Measurements from ENCODE around the gene KIF12.

The KIF12 gene

DNA sequence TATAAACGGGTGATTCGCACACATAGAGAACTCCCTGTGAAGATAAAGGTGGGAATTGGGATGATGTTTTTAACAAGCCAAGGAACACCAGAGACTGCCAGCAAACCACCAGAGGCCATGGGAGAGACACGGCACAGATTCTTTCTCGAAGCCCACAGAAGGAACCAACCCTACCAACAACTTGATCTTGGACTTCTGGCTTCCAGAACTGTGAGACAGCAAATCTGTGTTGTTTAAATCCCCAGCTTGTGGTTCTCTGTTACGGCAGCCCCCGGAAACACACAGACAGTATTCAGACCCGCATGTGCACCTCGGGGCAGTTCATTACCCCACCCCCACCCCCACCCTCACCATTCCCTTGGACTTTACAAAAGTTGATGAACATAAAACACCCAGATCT lies 33.8 kb downstream of the KIF12 start:
- DNase-seq (ENCODE audit: low spot score), result no peak

DNA sequence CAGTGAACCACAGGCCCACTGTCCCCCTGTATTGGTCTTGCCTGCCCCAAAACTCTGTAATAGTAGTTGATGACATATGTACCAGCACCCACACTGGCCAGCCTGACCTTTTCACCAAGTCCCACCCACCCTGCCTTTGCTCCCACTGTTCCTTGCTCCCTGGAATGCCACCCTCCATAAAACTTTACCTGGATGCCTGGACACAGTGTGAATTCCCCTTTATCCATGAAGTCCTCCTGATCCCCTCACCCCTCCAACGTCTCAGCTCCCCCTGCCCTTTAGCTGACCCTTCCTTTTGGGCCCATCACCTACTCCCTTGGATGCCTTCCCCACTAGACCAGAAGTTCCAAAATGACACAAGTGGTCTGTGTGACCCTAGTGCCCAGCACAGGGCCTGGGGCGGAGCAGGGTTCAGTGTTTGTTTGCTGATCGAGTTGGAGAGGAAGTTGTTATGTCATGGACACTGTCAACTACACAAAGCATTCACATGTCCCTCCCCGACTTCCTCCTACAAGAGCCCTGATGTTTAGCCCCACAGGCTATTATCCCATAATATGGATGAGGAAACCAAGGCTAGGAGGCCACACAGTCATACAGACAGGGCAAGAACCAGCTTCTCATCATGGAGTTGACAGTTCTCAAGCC lies 37.1 kb downstream of the KIF12 start:
- no peak for DNase-seq (ENCODE audit: low spot score)

DNA sequence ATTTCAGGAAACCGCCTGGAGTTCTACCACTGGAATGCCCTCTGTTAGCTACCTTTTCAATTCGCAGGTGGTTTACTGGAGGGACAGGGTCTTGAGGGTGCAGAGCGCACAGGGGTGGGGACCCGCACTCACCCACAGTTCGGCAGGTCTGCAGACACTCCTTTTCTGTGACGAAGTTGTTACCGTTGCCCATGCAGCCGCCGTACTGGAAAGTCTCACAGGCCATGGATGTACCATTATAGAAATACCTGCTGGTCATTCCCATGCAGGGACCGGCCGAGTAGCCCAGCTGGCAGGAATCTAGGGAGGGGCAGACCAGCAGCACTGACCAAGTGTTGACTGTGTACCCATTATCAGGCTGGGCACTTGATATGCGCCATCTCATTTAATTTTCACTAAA lies 37.8 kb downstream of the KIF12 start:
- DNase-seq (ENCODE audit: low spot score), result no peak

DNA sequence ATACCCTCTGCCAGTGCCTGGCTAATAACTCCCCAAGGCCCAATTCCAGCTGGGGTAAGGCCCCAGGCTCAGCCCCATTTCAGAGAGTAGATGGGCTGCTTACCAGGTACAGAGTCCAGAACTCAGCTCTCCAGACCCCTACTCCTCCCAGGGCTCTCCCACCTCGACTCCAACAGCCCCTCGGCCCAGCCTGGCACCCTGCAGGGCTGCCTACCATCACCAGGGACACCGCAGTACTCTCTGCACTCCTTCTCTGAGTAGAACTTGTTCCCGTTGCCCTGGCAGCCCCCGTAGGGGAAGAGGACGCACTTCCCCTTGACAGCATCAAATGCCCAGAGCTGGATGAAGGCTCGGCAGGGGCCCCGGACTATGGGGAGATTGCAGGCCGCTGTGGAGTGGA lies 38.4 kb downstream of the KIF12 start:
- no peak for DNase-seq (ENCODE audit: low spot score)

DNA sequence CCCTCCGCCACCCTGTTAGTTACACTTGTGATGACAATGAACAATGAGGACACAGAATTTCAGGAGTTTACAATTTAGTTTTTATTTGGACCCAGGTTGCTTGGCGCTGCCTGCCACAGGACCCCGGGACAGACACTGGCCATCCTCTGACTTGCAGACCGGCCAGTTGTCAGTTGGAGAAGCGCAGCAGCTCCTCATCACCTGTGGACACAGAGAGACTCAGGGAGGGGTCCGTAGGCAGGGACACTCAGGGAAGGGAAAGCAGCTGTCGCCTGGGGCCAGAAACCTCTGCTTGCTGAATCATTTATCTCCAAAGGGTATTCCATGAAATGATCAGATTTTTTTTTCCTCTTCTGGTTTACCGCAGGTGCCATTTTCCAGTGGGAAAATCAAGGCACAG lies 39.0 kb downstream of the KIF12 start:
- DNase-seq (ENCODE audit: low spot score), result no peak

DNA sequence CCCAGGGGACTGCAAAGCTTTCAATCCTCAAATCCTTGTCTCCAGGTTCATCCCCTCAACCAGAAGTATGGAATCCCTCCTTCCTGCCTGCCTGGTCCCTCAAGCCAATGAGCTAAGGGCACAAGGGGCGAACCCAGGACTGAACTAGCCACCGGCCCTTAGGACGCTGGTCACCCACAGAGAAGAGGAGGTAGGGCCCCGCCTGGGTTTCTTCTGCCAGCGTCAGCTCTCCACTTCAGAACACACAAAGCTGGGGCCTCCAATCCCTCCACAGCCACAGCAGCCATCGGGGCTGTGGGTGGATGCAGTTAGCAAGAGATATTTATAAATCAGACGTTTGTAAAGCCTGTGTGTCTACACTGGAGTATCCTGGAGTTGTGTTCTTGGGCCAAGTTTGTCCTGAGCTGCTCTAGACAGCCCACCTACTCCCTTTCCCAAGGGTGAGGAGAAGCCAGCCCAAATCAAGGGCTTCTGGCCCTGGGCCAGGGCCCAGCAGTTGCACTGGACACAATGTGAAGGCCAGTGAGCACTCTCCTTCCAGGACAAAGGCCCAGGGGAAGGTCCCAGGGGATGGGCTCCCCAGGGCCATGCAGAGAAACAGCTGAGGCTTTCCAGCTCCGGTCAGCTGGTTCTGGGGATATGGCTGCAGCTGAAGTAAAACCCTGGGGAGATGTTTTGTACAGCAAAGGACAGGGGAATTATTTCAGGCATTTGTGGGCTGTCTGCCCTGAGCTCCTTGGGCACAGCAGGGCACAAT lies 39.9 kb downstream of the KIF12 start:
- DNase-seq (ENCODE audit: low spot score), result no peak

DNA sequence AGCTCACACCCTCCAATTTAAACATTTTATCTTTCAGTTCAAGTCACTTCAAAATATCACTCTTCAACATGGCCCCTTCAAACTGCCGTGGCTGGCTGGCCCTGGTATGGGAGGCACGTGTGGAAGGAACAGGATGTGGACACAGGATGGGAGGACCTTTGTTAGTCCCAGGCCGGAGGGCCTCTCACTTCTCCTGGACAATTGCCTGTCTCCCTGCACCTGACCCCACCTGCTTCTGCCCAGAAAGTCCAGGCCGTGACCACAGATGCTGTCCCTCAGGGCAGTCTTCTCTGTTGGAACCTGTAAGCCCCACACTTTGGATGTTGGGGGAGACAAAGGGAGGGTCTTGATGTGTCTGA lies 40.4 kb downstream of the KIF12 start:
- DNase-seq (ENCODE audit: low spot score), result no peak

DNA sequence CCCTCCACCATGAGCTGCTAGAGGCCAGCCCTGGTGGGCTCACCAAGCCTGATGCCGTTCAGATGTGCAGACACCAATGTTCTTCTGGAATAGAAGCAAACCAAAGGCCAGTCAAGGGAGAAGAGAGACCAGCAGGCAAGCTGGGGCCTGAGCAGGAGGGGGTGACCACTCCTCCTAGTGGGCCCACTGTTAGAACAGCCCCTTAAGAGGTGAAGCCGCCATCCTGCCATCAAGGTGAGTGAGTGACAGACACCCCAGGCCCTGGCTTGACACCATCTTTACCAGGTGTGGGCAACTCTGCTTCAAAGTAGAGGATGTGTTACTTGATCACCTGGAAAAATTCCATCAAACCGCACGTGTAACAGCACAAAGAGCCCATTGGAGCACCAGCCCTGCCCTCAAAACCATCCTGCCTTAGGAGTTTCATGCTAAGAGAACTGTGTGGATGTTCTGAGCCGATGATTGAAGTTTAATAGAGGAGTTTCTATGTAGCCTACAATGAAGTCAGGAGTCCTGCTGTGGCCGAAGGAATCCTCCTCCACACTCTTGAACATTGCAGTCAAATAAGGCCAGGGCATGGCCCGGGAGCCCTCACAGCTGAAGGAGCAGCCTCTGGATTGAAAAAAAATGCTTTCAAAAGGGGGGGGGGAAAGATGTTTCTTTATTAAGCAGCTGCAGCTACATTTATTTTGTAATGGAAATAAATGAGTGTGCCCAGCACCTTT lies 41.8 kb downstream of the KIF12 start:
- no peak for DNase-seq (ENCODE audit: low spot score)

DNA sequence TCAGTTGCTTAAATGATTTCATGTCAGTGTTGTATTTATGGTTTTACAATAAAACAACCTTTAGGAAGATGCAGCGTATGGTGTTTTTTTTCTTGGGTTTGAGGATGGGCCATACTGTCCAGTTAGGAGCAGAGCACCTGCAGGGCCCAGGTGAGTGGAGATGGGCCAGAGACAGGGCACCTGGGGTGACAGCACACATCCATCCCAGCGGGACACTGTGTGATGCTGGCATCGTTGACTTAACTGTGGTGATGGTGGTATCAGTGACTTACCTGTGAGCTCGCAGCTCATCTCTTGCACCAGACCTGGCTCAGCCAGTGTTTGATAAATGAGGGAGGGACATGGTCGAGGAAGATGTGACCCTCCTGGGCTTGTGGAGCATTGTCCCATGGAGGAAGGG lies 42.6 kb downstream of the KIF12 start:
- DNase-seq (ENCODE audit: low spot score), result no peak

DNA sequence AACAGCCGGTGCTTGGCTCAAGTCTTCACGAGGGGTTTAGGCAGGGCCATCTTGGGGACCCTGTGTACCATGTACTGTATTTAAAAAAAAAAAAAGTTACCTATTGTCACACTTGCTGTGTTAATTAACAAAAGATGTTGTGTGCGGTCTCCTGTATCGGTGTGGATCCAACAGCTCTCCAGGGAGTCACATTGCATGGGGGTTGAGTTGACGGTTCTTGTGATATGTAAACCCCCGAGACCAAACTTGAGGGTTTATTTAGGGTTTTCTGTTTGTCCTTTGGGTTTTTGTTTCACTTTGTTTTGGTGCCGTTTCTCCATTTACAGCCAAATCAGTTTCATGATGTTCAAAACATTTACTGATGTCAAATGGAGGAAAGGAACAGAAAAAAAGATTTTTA lies 43.2 kb downstream of the KIF12 start:
- DNase-seq (ENCODE audit: low spot score), result no peak

DNA sequence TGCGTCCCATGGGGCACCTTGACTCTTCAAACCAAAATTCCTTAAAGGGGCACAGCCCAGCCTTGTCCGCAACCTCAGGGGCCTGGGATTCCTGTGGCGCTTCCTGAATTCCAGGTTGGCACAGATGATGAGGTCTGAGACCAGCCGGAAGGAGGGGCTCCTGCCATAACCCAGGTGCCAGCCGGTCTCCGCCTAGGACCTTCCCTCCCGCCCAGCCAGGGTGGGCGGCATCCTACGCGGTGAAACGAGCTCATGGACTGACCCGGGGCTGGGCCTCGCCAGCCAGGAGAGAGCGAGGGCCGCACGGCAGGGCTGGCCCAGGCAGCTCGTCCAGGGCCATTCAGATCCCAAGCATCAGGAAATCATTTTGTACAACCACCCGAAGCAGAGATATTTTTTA lies 44.0 kb downstream of the KIF12 start:
- DNase-seq (ENCODE audit: low spot score), result no peak

DNA sequence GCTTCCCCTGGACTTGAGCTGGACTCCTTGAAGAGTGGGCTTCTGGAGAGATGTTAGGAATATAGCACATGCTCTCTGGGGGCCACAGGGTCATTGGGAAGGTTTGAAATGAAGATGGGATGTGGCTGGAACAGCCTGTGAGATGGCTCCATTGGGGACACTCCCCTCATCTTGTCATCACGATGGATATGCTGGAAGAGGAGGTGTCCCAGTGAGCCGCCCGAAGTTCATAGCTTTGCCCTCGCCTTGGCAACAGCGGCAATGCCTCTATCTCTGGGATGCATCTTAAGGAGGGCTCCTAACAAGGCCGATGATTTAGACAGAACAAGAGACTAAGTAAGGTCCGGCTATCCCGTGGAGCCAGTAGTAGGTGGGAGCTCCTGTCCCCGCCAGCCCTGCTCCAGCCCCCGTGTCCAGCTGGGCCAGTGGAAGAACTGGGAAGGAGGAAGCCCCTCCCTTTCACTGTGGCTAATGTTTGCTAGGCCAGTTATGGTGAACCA lies 44.9 kb downstream of the KIF12 start:
- DNase-seq (ENCODE audit: low spot score), result no peak

DNA sequence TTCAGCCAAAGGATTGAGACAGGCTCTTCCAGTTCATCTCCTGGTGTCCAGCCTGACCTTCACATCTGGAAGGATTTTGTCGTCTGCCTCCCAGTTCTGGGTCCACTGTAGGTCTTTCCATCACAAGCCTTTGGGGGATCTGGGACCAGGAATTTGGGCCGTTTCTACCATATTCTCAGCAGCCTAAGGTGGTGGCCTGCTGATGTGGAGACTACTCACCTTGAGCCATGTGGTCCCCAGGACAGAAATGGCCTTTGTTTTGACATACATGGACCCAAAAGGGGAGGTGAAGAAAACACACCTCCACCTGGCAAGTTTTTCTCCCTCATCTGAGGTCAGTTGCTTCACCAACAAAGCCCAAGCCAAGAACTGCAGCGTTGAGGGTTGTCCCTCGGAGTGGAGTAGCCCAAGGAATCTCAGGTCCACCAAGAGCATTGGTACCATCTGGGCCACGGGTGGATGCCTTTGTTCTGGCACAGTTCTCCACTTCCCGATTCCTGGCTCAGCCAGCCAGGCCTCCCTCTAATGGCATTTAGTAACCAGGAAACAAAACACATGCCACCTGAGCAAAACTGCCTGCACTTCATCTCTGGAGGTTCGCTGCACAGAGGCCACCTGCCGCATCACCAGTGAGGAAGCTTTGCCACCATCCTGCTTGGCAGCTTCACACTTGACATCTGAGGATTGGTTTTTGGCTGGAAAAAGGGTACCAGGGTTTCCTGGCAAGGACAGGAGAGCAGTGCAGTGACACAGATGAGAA lies 45.7 kb downstream of the KIF12 start:
- DNase-seq (ENCODE audit: low spot score), result no peak

DNA sequence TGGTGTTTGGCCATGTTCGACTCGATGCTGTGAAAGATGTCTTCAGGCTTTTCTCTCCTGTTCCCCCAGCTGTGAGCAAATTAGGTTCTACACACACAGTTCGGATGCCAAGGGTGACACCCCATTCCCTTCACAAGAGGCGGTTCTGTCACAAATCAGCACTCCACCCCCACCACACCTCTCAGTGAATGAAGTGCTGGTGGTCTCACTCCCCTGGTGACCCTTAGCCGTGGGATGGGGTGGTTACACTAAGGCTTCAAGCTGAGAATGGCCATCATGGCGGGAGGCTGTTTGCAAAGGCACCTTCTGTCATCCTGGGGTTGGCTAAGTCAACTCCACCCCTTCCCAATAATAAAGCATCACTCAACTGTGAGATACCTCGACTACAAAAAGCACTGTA lies 47.4 kb downstream of the KIF12 start:
- no peak for DNase-seq (ENCODE audit: low spot score)

DNA sequence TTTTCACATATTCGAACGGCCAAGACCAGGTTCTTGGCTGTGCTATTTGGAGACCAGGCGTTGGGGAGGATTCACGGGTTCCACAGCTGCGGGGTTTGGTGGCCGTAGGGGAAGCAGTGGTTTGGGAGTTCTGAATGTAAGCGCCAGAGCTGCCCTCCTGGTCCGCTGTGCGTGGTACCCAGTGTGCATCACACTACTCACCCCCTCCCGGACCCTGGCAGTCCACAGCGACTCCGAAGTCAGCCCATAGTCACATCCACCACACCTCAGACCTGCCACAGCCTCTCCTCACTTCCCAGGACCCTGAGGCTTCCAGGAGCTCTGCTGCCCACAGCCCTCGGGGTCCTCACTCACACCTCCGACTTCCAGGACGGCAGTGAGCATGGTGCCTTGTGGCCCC lies 47.8 kb downstream of the KIF12 start:
- no peak for DNase-seq (ENCODE audit: low spot score)

DNA sequence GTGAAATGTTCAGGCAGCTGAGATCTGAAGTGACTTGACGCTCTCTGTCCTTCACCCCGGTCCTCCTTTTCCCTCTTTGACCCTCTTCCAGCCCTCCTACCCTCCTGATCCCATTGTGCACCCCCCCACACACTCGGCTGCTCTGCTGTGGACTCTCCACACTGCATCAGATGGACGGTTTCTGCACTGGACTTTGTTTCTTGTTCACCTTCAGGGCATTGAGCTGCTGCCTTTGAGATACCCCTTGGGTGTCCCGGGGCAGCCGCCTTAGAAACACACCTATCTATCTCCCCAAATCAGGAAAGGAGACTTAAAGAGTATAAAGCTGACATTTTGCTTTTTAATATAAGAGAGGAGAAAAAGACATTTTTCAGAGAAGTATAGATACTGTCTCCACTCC lies 48.4 kb downstream of the KIF12 start:
- DNase-seq (ENCODE audit: low spot score), result no peak

DNA sequence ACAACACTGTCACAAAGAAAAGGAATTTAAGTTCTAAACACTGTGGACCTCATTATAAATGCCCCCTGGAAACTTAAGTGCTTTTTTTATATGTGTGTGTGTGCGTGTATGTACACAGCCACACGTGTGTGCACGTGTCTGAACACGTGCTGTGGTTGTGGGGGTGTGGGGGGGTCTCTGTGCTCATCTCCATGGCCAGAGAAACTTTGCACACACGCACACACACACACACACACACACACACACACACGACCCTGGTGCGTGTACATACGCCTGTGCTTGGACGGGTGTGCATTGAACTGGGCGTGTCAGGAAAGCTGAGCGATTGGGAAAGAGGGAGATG lies 48.9 kb downstream of the KIF12 start:
- no peak for DNase-seq (ENCODE audit: low spot score)

DNA sequence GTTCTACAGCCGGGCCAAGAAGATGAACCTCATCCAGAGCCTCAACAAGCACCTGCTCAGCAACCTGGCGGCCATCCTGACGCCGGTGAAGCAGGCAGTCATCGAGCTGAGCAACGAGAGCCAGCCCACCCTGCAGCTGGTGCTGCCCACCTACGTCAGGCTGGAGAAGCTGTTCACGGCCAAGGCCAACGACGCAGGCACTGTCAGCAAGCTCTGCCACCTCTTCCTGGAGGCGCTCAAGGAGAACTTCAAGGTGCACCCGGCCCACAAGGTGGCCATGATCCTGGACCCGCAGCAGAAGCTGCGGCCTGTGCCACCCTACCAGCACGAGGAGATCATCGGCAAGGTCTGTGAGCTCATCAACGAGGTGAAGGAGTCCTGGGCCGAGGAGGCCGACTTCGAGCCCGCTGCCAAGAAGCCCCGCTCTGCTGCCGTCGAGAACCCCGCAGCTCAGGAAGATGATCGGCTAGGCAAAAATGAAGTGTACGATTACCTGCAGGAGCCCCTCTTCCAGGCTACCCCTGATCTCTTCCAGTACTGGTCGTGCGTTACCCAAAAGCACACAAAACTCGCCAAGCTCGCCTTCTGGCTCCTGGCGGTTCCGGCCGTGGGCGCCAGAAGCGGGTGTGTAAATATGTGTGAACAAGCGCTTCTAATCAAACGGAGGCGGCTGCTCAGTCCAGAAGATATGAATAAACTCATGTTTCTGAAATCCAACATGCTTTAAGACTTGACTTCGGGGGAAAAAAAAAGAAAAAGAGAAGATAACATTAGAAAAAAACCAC lies 49.5 kb downstream of the KIF12 start:
- no peak for DNase-seq (ENCODE audit: low spot score)

DNA sequence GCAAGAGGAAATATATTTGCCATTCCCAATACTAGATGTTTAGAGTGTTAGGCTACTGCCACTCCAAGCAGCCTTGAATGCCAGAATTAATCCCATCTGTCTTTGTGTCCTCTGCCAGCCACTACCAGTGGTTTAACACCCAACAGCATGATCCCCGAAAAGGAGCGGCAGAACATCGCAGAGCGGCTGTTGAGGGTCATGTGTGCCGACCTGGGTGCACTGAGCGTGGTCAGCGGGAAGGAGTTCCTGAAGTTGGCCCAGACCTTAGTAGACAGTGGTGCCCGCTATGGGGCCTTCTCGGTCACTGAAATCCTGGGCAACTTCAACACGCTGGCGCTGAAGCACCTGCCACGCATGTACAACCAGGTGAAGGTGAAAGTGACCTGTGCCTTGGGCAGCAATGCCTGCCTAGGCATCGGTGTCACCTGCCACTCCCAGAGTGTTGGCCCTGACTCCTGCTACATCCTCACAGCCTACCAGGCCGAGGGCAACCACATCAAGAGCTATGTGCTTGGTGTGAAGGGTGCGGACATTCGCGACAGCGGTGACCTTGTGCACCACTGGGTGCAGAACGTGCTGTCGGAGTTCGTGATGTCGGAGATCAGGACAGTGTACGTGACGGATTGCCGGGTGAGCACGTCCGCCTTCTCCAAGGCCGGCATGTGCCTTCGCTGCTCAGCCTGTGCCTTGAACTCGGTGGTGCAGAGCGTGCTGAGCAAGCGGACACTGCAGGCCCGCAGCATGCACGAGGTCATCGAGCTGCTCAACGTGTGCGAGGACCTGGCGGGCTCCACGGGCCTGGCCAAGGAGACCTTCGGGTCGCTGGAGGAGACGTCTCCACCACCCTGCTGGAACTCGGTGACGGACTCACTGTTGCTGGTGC lies 50.3 kb downstream of the KIF12 start:
- no peak for DNase-seq (ENCODE audit: low spot score)

DNA sequence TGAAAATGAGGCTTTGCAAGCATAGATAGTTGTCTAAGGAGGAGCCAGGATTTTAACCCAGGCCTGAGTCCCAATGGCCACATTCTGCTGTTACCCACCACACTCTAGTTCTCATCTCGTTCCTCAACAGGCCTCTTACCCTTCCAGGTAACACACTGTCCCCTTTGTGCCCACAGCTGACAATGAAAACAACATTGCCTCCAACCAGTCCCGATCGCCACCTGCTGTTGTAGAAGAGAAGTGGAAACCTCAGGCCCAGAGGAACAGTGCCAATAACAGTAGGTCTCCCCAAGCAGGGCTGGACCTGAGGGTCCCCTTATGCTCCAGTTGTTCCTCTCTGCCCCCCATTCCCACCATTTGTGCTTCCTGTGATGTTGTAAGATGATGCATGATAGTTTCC lies 51.4 kb downstream of the KIF12 start:
- peak; percentile 27 for DNase-seq (ENCODE audit: low spot score)

DNA sequence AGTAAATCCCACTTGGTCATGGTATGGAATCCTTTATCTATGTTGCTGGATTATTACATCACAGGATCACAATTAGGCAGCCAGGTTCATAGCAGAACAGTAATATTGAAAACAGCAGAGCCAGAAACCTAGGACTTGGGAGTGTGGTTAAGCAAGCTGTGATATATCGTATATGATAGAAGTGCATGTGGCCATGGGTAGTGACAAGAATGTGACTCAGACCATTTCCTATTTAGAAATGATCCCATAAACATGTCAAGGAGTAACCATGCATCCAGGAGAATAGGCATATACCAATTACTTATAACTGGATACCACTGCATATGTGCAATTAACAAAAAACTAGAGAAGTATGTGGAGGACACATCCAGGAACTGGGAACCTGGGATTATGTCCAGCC lies 52.2 kb downstream of the KIF12 start:
- DNase-seq (ENCODE audit: low spot score), result no peak
